HG03521 (cell line): ENCODE data around the gene ZNF544.
"Not testable (repeated sequence)": the region's sequence is repeated elsewhere in the genome, so short reads cannot be mapped to it uniquely, and the experiment has no call there.

Source experiments
- ATAC-seq: cut with Tn5 transposase; IDR thresholded peaks from one replicate; pipeline ENCODE4 v1.9.1; 2021; ENCODE audit warnings: mild to moderate bottlenecking, moderate library complexity; ENCODE audit not compliant: unreplicated experiment

ZNF544 gene

GRCh38 chr19:58252102-58252685, 23.5 kb downstream of the ZNF544 start:
- no peak for ATAC-seq

GRCh38 chr19:58258259-58258658, 29.5 kb downstream of the ZNF544 start:
- not testable (repeated sequence) for ATAC-seq

- ATAC-seq, result no peak
These were observed 32.9 kb downstream of the ZNF544 start for GRCh38 chr19:58261600-58261967.

GRCh38 chr19:58261968-58262921, 33.5 kb downstream of the ZNF544 start:
- ATAC-seq, result no peak

GRCh38 chr19:58262922-58263296, 34.2 kb downstream of the ZNF544 start:
- no peak for ATAC-seq

GRCh38 chr19:58265100-58265499, 36.4 kb downstream of the ZNF544 start:
- ATAC-seq, result no peak

- ATAC-seq, result no peak
These were observed 39.6 kb downstream of the ZNF544 start for GRCh38 chr19:58268344-58268743.

- ATAC-seq, result no peak
These were observed 46.1 kb downstream of the ZNF544 start for GRCh38 chr19:58274771-58275201.

- no peak for ATAC-seq
These were observed 46.9 kb downstream of the ZNF544 start for GRCh38 chr19:58275564-58275963.

GRCh38 chr19:58277197-58277596, 48.5 kb downstream of the ZNF544 start:
- ATAC-seq, result no peak

GRCh38 chr19:58277748-58278540, 49.2 kb downstream of the ZNF544 start:
- no peak for ATAC-seq

GRCh38 chr19:58278541-58279041, 49.9 kb downstream of the ZNF544 start, which contains the start of gene ZNF8:
Gene ZNF8 (plus strand): TSS chr19:58278955. CDS start chr19:58279082, 127 bp downstream.
- ATAC-seq, result peak; percentile 96

- peak; percentile 16 for ATAC-seq
These were observed 50.6 kb downstream of the ZNF544 start for GRCh38 chr19:58279042-58279924.

GRCh38 chr19:58279925-58280316, 51.2 kb downstream of the ZNF544 start:
- ATAC-seq, result no peak

- no peak for ATAC-seq
These were observed 55.5 kb downstream of the ZNF544 start for GRCh38 chr19:58284199-58284598.

- ATAC-seq, result no peak
These were observed 63.2 kb downstream of the ZNF544 start for GRCh38 chr19:58291943-58292342.

- no peak for ATAC-seq
These were observed 66.1 kb downstream of the ZNF544 start for GRCh38 chr19:58294743-58295374.

- ATAC-seq, result no peak
These were observed 67.4 kb downstream of the ZNF544 start for GRCh38 chr19:58296104-58296503.

GRCh38 chr19:58300620-58301019, 71.9 kb downstream of the ZNF544 start:
- no peak for ATAC-seq

GRCh38 chr19:58304255-58304654, 75.5 kb downstream of the ZNF544 start:
- no peak for ATAC-seq
